Measurements from ENCODE around the gene ZSCAN23.
"Not testable (repeated sequence)": the region's sequence is repeated elsewhere in the genome, so short reads cannot be mapped to it uniquely, and the experiment has no call there.

Gene ZSCAN23

GRCh38 chr6:28462401-28462800 lies 19.1 kb upstream of the ZSCAN23 start:
- Mint-ChIP-seq H3K27me3 (peaks cover 69% of the 10 kb centered on the region), H3K4me3 (no peak overlapping the region), H3K9me3 (no peaks in the 10 kb centered on the region), H3K4me1 (peaks cover 8% of the 10 kb centered on the region), H3K27ac (no peak overlapping the region)
- DNase-seq (no peak), ATAC-seq (peak; percentile 56)

- DNase-seq = no peak
- H3K4me1 Mint-ChIP-seq = peaks cover 8% of the 10 kb centered on the region
- no peak overlapping the region for H3K27ac Mint-ChIP-seq
- H3K27me3 Mint-ChIP-seq = peaks cover 61% of the 10 kb centered on the region
- H3K4me3 Mint-ChIP-seq = no peak overlapping the region
- no peak for ATAC-seq
- H3K9me3 Mint-ChIP-seq = peaks cover 0 to 5% of the 10 kb centered on the region in 2 donors
Observed at GRCh38 chr6:28458568-28458967, 15.3 kb upstream of the ZSCAN23 start.

GRCh38 chr6:28449056-28449455 lies 5.8 kb upstream of the ZSCAN23 start:
- ATAC-seq (no peak), DNase-seq (no peak)
- Mint-ChIP-seq H3K27ac (no peak overlapping the region), H3K9me3 (peaks cover 0 to 5% of the 10 kb centered on the region in 2 donors), H3K4me3 (no peak overlapping the region), H3K27me3 (peaks cover 16% of the 10 kb centered on the region), H3K4me1 (peaks cover 27% of the 10 kb centered on the region)

GRCh38 chr6:28447512-28447906 lies 4.2 kb upstream of the ZSCAN23 start:
- peaks cover 38% of the 10 kb centered on the region for H3K4me1 Mint-ChIP-seq

GRCh38 chr6:28446818-28447511 lies 3.7 kb upstream of the ZSCAN23 start:
- DNase-seq (peak in 1 of 2 donors; percentile 18), ATAC-seq (no peak)
- Mint-ChIP-seq H3K4me3 (peak overlapping the region; percentile 92 to 95), H3K4me1 (peaks cover 38% of the 10 kb centered on the region), H3K27ac (peak overlapping the region in 1 of 2 donors; percentile 96), H3K9me3 (peaks cover 0 to 8% of the 10 kb centered on the region in 2 donors), H3K27me3 (peaks cover 16% of the 10 kb centered on the region)

More at GRCh38 chr6:28447512-28447906, 4.2 kb upstream of the ZSCAN23 start:
- not testable (repeated sequence) for DNase-seq, H3K9me3 Mint-ChIP-seq, ATAC-seq, H3K27ac Mint-ChIP-seq
- Mint-ChIP-seq H3K4me3 (peak overlapping the region; percentile 92 to 95), H3K27me3 (peaks cover 16% of the 10 kb centered on the region)

GRCh38 chr6:28444759-28445158 lies 1.5 kb upstream of the ZSCAN23 start:
- Mint-ChIP-seq H3K4me3 (peak overlapping the region in 1 of 2 donors; percentile 100), H3K4me1 (peaks cover 38% of the 10 kb centered on the region), H3K27me3 (peaks cover 16% of the 10 kb centered on the region)
- peak; percentile 34 to 53 for DNase-seq
- not testable (repeated sequence) for H3K9me3 Mint-ChIP-seq, H3K27ac Mint-ChIP-seq
- peak; percentile 10 for ATAC-seq

GRCh38 chr6:28442586-28442985 lies 705 bp downstream of the ZSCAN23 start:
- peaks cover 31% of the 10 kb centered on the region for H3K4me1 Mint-ChIP-seq
- peak overlapping the region; percentile 99 to 100 for H3K4me3 Mint-ChIP-seq
- DNase-seq (no peak), ATAC-seq (no peak)
- peaks cover 0 to 8% of the 10 kb centered on the region in 2 donors for H3K9me3 Mint-ChIP-seq
- peak overlapping the region; percentile 97 to 99 for H3K27ac Mint-ChIP-seq
- peaks cover 16% of the 10 kb centered on the region for H3K27me3 Mint-ChIP-seq

GRCh38 chr6:28436404-28436803 lies 6.9 kb downstream of the ZSCAN23 start:
- ATAC-seq = no peak
- H3K4me1 Mint-ChIP-seq = peaks cover 6% of the 10 kb centered on the region
- H3K4me3 Mint-ChIP-seq = no peak overlapping the region
- no peaks in the 10 kb centered on the region for H3K27me3 Mint-ChIP-seq
- DNase-seq = no peak
- H3K9me3 Mint-ChIP-seq = no peaks in the 10 kb centered on the region
- no peak overlapping the region for H3K27ac Mint-ChIP-seq

- ATAC-seq (no peak), DNase-seq (no peak)
- Mint-ChIP-seq H3K4me3 (no peak overlapping the region), H3K9me3 (no peaks in the 10 kb centered on the region), H3K4me1 (peaks cover 17% of the 10 kb centered on the region), H3K27me3 (no peaks in the 10 kb centered on the region), H3K27ac (no peak overlapping the region)
Observed at GRCh38 chr6:28433119-28433518, 10.2 kb downstream of the ZSCAN23 start.

- no peak overlapping the region for H3K4me3 Mint-ChIP-seq
- DNase-seq (no peak), ATAC-seq (no peak)
- peaks cover 0 to 3% of the 10 kb centered on the region in 2 donors for H3K9me3 Mint-ChIP-seq
- no peak overlapping the region for H3K27ac Mint-ChIP-seq
- peaks cover 36% of the 10 kb centered on the region for H3K4me1 Mint-ChIP-seq
- no peaks in the 10 kb centered on the region for H3K27me3 Mint-ChIP-seq
Observed at GRCh38 chr6:28429781-28430180, 13.5 kb downstream of the ZSCAN23 start.

- Mint-ChIP-seq H3K4me3 (peak overlapping the region; percentile 5 to 78), H3K27me3 (no peaks in the 10 kb centered on the region), H3K4me1 (peaks cover 41% of the 10 kb centered on the region), H3K9me3 (peaks cover 0 to 3% of the 10 kb centered on the region in 2 donors), H3K27ac (peak overlapping the region; percentile 61 to 93)
- peak; percentile 86 for ATAC-seq
- no peak for DNase-seq
Observed at GRCh38 chr6:28425944-28426541, 17.2 kb downstream of the ZSCAN23 start.

GRCh38 chr6:28424163-28424562 lies 19.1 kb downstream of the ZSCAN23 start:
- Mint-ChIP-seq H3K4me3 (no peak overlapping the region), H3K27ac (no peak overlapping the region), H3K4me1 (peaks cover 40% of the 10 kb centered on the region), H3K27me3 (no peaks in the 10 kb centered on the region), H3K9me3 (peaks cover 0 to 3% of the 10 kb centered on the region in 2 donors)
- no peak for DNase-seq
- ATAC-seq = no peak

- Mint-ChIP-seq H3K27ac (no peak overlapping the region), H3K4me3 (no peak overlapping the region), H3K9me3 (peaks cover 0 to 3% of the 10 kb centered on the region in 2 donors), H3K4me1 (peaks cover 34% of the 10 kb centered on the region), H3K27me3 (no peaks in the 10 kb centered on the region)
- no peak for DNase-seq
- no peak for ATAC-seq
Observed at GRCh38 chr6:28423546-28423945, 19.7 kb downstream of the ZSCAN23 start.

- ATAC-seq (no peak), DNase-seq (no peak)
- H3K27ac Mint-ChIP-seq = no peak overlapping the region
- H3K27me3 Mint-ChIP-seq = peaks cover 21% of the 10 kb centered on the region
- H3K4me1 Mint-ChIP-seq = peaks cover 6% of the 10 kb centered on the region
- H3K4me3 Mint-ChIP-seq = no peak overlapping the region
- no peaks in the 10 kb centered on the region for H3K9me3 Mint-ChIP-seq
Observed at GRCh38 chr6:28413681-28414080, 29.6 kb downstream of the ZSCAN23 start.

GRCh38 chr6:28410767-28411166 lies 32.5 kb downstream of the ZSCAN23 start:
- no peaks in the 10 kb centered on the region for H3K9me3 Mint-ChIP-seq
- no peak overlapping the region for H3K4me3 Mint-ChIP-seq
- H3K27ac Mint-ChIP-seq = no peak overlapping the region
- peaks cover 26% of the 10 kb centered on the region for H3K4me1 Mint-ChIP-seq
- no peak for ATAC-seq
- DNase-seq = no peak
- peaks cover 26% of the 10 kb centered on the region for H3K27me3 Mint-ChIP-seq

- peaks cover 26% of the 10 kb centered on the region for H3K4me1 Mint-ChIP-seq
- peak overlapping the region; percentile 55 to 64 for H3K27ac Mint-ChIP-seq
- H3K4me3 Mint-ChIP-seq = peak overlapping the region; percentile 36 to 52
- ATAC-seq (peak; percentile 87), DNase-seq (peak in 1 of 2 donors; percentile 10)
- peaks cover 29% of the 10 kb centered on the region for H3K27me3 Mint-ChIP-seq
- H3K9me3 Mint-ChIP-seq = no peaks in the 10 kb centered on the region
Observed at GRCh38 chr6:28408076-28408802, 35.1 kb downstream of the ZSCAN23 start.

All from stimulated activated naive CD8-positive, alpha-beta T cell treated with anti-CD3 and anti-CD28 coated beads, Interleukin-15, amount 100 ng/mL, for 72 hours (primary cell).